HFFc6 (cell line): Measurements from ENCODE around the gene ICAM1. TPM values are rescaled to one million over a fixed set of nuclear protein-coding genes. Genes with fewer than 3 reads are reported as not detected.
"Not testable (repeated sequence)": the region's sequence is repeated elsewhere in the genome, so short reads cannot be mapped to it uniquely, and the experiment has no call there.

Source experiments
- DNase-seq: peaks from one replicate; pipeline ENCODE4 v3.0.0-alpha.2; 2018
- H3K27ac Mint-ChIP-seq: 2 replicates; pipeline ENCODE4 v1.8.0; 2020; ENCODE audit warnings: mild to moderate bottlenecking, mixed read lengths
- H3K27me3 Mint-ChIP-seq: 2 replicates; pipeline ENCODE4 v1.8.0; 2021; ENCODE audit warnings: mild to moderate bottlenecking, moderate library complexity, mixed read lengths; ENCODE audit not compliant: insufficient read depth
- H3K36me3 Mint-ChIP-seq: 2 replicates; pipeline ENCODE4 v1.8.0; 2021; ENCODE audit warnings: low read depth, mixed read lengths
- H3K4me1 Mint-ChIP-seq: 2 replicates; pipeline ENCODE4 v1.8.0; 2020; ENCODE audit warnings: low read depth, mixed read lengths
- H3K4me3 Mint-ChIP-seq: 2 replicates; pipeline ENCODE4 v1.8.0; 2020; ENCODE audit warnings: mild to moderate bottlenecking, moderate library complexity, mixed read lengths
- H3K9me3 Mint-ChIP-seq: 2 replicates; pipeline ENCODE4 v1.8.0; 2020; ENCODE audit warnings: mild to moderate bottlenecking, mixed read lengths
- CTCF ChIP-seq: fragments of 200-600 bp; sonication (generic); IDR thresholded peaks from 2 replicates; pipeline ENCODE4 v1.5.0; 2021; ENCODE audit warnings: antibody characterized with exemption, mild to moderate bottlenecking
- total RNA-seq, 6 experiments: library from RNA; stranded (reverse); fragmentation: NEBNext Ultra II Directional; extraction: Animal tissue kit (Norgen Biotek cat#: 25700); gene quantifications; 2 replicates in 1 of 6; 3 replicates in 5 of 6; pipeline ENCODE4 v1.2.3, GENCODE V29; 2021

ICAM1 gene
- total RNA-seq, 6 experiments from 2014 or later, result 5.0 to 10.1 (median 8.5) TPM

GRCh38 chr19:10238172-10238783, 32.6 kb upstream of the ICAM1 start:
- no peak overlapping the region for H3K4me3 Mint-ChIP-seq
- no peak for TF ChIP-seq CTCF
- no peaks in the 10 kb centered on the region for H3K36me3 Mint-ChIP-seq
- H3K9me3 Mint-ChIP-seq, result no peaks in the 10 kb centered on the region
- H3K27me3 Mint-ChIP-seq, result no peaks in the 10 kb centered on the region; the same call in 1 of the 2 replicates
- H3K4me1 Mint-ChIP-seq, result peaks cover 9% of the 10 kb centered on the region
- no peak overlapping the region for H3K27ac Mint-ChIP-seq
- peak; percentile 25 for DNase-seq

GRCh38 chr19:10241826-10242449, 29.0 kb upstream of the ICAM1 start:
- not testable (repeated sequence) for H3K27ac Mint-ChIP-seq, DNase-seq, H3K36me3 Mint-ChIP-seq, H3K4me3 Mint-ChIP-seq, H3K9me3 Mint-ChIP-seq, H3K27me3 Mint-ChIP-seq
- H3K4me1 Mint-ChIP-seq, result peaks cover 28% of the 10 kb centered on the region

DNA sequence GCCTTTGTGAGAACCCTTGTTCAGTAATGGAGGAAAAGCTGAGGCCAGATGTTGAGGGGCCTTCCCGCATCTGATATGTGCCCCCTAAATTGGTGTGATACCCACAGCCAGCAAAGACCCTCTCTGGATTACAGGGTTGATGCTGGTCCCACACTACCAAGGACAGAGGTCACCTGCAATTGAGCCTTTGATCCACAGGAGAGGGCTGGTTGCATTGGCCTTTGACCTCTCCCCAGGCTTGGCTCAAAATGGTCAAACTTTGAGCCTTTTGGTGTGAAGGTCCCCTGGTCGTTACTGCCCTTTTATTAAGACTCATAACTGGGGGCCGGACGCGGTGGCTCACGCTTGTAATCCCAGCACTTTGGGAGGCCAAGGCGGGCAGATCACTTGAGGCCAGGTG, 27.3 kb upstream of the ICAM1 start:
- no peak for DNase-seq
- peaks cover 20% of the 10 kb centered on the region for H3K4me1 Mint-ChIP-seq
- no peaks in the 10 kb centered on the region; the same call in 1 of the 2 replicates for H3K27me3 Mint-ChIP-seq
- H3K9me3 Mint-ChIP-seq, result no peaks in the 10 kb centered on the region
- TF ChIP-seq CTCF, result no peak
- no peak overlapping the region for H3K27ac Mint-ChIP-seq
- H3K4me3 Mint-ChIP-seq, result no peak overlapping the region
- no peaks in the 10 kb centered on the region for H3K36me3 Mint-ChIP-seq

DNA sequence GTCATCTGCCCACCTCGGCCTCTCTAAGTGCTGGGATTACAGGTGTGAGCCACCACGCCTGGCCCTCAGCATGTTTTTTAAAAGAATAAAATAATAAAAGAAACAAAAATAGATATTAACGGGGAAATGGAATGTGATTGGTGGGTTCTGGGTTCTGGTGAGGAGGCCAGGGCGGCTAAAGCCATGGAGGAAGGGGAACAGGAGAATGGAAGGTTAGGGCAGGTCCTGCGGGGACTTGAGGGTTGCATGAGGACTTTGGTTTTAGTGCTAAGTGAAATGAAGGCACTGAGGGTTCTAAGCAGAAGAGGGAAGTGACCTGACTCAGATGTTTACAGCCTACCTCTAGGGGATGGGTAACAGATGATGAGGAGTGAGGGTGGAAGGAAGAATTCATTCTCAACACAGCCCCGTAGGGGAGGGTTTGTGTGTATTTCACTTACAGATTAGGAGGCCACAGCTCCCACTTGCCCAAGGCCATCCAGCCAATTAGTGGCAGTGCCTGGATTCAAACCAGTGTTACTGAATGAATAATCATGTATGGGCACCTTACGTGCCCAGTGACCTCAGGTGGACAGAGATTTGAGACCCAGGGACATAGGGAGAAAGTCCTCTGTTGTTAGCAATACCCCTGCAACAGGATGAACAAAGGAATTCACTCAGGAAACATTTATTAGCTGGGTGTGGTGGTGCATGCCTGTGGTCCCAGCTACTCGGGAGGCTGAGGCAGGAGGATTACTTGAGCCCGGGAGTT, 25.6 kb upstream of the ICAM1 start:
- peaks cover 19% of the 10 kb centered on the region for H3K4me1 Mint-ChIP-seq
- DNase-seq, result no peak
- H3K36me3 Mint-ChIP-seq, result no peaks in the 10 kb centered on the region
- no peak overlapping the region for H3K4me3 Mint-ChIP-seq
- no peak for TF ChIP-seq CTCF
- H3K9me3 Mint-ChIP-seq, result no peaks in the 10 kb centered on the region
- H3K27me3 Mint-ChIP-seq, result no peaks in the 10 kb centered on the region; the same call in 1 of the 2 replicates
- peak overlapping the region; percentile 49; the same call in 1 of the 2 replicates for H3K27ac Mint-ChIP-seq

GRCh38 chr19:10246511-10246910, 24.4 kb upstream of the ICAM1 start:
- no peak for TF ChIP-seq CTCF

More at GRCh38 chr19:10246511-10246910, 24.4 kb upstream of the ICAM1 start:
- Mint-ChIP-seq H3K36me3 (no peaks in the 10 kb centered on the region), H3K4me3 (no peak overlapping the region), H3K27me3 (peaks cover 2% of the 10 kb centered on the region), H3K4me1 (peaks cover 19% of the 10 kb centered on the region), H3K27ac (no peak overlapping the region), H3K9me3 (no peaks in the 10 kb centered on the region)
- DNase-seq, result no peak
